Measurements from ENCODE around the gene ITGA3. TPM values are rescaled to one million over a fixed set of nuclear protein-coding genes. Genes with fewer than 3 reads are reported as not detected.

The ITGA3 gene
- total RNA-seq, 1 donor from 2014 or later: 36.8 TPM

DNA sequence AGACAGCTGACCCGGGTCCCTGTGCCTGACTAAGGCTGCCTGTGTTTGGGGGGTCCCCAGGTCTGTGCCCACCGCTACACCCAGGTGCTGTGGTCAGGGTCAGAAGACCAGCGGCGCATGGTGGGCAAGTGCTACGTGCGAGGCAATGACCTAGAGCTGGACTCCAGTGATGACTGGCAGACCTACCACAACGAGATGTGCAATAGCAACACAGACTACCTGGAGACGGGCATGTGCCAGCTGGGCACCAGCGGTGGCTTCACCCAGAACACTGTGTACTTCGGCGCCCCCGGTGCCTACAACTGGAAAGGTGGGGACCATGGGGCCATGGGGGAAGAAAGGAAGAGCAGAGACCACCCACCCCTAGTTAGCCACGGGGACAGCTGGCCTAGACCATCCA lies 12.1 kb downstream of the ITGA3 start:
- DNase-seq (ENCODE audit: low spot score): no peak

DNA sequence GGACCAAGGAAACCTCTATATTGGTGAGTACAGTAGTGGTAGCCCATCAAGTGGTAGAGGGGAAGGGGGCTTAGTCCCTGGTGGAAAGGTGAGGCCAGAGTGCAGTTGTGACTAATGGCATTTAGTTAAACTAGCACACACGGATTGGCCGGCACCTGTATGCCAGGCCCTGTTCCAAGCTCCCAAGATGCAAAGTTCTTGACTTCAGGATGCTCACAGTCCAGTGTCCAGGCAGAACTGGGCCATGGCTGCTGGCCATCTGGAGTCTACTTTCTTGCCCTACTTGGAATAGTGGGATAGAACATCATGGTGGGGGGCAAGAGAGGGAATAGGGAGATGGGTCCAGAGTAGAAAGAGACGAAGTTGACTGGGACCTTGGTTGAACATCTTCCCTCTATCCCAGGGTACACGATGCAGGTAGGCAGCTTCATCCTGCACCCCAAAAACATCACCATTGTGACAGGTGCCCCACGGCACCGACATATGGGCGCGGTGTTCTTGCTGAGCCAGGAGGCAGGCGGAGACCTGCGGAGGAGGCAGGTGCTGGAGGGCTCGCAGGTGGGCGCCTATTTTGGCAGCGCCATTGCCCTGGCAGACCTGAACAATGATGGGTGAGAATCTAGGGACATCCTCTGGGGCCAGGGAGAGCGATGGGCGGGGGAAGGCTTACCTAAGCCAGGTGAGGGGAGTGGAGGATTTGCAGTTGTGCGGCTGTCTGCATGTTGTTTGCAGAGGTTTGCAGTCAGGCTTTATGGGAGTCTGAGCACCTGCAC lies 15.2 kb downstream of the ITGA3 start:
- no peak for DNase-seq (ENCODE audit: low spot score)

DNA sequence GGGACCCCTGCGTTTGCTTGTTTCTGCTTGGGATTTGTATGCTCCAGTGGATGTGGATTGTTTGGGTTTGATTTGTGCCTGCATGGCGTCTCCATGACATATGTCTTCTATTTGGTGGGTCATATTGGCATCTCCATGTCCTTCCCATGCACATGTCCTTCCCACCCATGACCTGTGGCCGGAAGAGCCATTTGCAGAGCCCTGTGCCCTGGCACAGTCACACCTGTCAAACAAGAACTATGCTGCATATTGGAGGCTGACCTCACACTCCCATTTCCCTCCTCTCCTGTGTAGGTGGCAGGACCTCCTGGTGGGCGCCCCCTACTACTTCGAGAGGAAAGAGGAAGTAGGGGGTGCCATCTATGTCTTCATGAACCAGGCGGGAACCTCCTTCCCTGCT lies 15.8 kb downstream of the ITGA3 start:
- DNase-seq (ENCODE audit: low spot score): no peak

DNA sequence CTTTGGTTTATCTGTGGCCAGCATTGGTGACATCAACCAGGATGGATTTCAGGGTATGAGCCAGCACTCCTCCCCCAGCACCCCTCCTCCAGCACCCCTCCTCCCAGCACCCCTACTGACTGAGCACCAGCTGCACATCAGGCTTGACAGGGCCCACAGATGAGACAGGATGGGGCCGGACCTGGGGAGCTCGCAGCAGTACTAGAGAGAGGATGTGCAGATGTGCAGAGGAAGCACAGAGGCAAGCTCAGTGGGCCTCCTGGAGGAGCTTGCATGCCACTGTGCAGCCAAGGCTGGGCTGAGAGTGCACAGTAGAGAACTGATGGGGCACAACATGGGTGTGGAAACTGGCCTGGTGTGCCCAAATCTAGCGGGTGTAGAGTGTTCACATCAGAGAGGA lies 16.2 kb downstream of the ITGA3 start:
- no peak for DNase-seq (ENCODE audit: low spot score)

DNA sequence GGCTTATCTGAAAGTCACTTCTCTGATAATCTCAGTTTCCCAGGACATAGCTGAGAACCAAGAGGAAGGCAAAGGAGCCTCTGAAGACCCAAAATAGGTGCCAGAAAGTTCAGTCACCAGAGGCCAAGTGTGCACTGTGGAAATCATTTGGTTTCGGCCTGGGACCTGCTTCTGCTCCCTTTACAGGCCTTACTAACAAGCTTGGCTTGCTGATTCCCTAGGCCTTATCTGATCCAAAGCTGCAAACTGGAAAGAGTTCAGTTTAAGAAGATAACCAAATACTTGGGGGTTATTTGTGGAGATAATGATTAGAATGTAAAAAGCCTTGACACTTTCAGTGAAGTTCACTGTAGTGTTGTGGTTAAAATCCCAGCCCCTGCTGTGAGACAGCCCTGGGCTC lies 17.0 kb downstream of the ITGA3 start:
- DNase-seq (ENCODE audit: low spot score): peak; percentile 50

DNA sequence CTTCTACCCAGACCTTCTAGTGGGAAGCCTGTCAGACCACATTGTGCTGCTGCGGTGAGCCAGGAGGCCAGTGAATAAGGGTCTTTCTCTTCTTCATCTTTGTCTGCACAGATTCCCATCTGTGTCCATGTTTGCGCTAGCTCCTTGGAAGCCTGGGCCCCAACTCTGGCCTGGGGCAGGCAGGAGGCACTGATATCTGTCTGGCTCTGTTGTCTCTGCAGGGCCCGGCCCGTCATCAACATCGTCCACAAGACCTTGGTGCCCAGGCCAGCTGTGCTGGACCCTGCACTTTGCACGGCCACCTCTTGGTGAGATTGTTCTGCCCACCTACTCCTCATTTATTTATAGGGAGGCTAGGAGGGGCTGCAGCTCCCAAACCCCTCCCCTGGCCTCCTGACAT lies 18.3 kb downstream of the ITGA3 start:
- no peak for DNase-seq (ENCODE audit: low spot score)

DNA sequence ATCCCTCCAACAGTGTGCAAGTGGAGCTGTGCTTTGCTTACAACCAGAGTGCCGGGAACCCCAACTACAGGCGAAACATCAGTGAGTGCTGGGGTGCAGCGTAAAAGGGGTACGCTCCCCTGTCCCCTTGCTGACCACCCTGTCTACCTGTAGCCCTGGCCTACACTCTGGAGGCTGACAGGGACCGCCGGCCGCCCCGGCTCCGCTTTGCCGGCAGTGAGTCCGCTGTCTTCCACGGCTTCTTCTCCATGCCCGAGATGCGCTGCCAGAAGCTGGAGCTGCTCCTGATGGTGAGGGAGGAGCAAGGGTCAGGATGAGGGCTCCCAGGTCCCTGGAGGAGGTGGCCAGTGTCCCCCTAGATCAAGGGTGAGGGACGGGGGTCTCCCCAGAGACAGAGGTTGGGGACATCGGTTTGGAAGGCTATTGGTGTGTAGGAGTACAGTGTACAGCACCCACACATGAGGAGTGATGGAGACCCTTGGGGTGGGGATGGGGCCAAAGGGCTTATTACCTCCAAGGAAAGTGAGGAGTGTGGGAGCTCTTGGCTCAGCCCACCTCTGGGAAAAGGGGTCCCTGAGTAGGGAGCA lies 19.6 kb downstream of the ITGA3 start:
- no peak for DNase-seq (ENCODE audit: low spot score)

DNA sequence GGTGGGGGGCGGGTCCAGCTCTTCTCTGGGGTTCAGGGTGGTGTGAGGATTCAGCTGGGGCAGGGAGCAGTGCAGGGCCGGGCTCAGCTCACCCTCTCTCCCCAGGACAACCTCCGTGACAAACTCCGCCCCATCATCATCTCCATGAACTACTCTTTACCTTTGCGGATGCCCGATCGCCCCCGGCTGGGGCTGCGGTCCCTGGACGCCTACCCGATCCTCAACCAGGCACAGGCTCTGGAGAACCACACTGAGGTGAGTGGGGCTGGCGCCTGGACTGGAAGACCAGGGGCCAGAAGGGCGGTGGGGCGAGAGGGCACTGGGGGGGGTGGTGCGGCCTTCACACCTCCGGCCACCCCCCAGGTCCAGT lies 20.3 kb downstream of the ITGA3 start:
- no peak for DNase-seq (ENCODE audit: low spot score)

DNA sequence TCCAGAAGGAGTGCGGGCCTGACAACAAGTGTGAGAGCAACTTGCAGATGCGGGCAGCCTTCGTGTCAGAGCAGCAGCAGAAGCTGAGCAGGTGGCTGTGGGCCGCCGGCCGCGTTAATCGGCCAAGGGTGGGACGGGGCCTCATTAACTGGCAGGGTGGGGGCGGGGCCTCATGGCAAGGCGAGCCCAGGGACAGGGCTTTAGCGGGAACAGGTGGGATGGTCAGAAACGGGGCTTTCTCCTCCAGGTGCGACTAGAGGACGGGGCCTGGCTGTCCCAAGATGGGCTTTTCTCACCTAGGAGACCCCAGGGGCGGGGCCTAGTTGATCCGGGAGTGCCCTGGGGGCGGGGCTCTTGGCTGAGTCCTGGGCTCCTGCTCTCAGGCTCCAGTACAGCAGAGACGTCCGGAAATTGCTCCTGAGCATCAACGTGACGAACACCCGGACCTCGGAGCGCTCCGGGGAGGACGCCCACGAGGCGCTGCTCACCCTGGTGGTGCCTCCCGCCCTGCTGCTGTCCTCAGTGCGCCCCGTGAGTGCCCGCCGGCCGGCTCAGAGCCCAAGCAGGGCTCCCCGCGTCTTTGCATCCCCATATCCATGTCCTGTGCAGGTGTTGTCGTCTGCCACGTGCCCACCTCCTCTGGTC lies 20.8 kb downstream of the ITGA3 start:
- DNase-seq (ENCODE audit: low spot score): no peak

DNA sequence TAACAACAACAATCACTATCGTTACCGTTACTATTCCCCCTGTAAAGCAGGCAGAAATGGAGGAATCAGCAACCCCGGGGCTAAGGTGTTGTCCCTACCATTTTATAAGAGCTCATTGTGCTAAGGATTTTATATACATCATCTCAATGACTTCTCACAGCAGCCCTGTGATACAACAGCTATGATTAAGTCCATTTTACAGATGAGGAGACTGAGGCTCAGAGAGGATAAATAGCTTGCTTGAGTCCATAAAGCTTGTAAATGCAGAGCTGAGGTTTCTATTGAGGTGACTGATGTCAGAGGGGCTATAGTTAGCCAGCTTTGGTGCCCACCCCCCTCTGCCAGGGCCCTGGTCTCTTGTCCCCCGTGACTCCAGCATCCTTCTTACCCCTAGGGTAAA lies 22.5 kb downstream of the ITGA3 start:
- DNase-seq (ENCODE audit: low spot score): no peak

DNA sequence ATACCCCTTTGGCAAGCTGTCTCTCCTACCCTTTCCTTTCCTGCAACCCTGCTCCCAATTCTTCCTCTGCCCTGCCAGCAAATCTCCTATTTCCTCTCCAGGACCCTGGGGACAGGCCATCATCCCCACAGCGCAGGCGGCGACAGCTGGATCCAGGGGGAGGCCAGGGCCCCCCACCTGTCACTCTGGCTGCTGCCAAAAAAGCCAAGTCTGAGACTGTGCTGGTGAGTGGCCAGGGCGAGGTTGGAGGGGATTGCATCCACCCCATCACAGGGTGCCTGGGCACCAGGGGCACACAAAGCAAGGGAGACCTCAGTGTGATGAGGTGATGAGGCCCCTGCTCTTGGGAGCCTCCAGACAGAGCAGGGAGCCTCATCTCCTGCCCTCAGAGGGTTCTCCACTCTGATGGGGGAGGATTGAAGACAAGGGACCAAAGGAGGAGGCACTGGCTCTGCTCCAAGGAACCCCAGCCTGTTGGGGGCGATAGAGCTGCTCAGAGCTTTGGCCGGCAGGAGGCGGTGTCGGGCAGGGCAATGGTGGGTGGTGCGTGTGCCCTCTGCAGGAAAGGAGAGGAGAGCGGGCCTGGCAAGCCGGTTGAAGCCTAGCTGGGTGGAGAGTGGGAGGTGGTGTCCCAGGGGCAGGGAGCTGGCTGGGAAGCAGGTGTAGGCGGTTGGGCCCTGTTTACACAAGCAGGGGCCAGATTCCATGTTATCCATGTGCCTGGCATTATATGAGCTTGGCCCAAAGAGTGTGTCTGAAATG lies 23.6 kb downstream of the ITGA3 start:
- DNase-seq (ENCODE audit: low spot score): no peak

DNA sequence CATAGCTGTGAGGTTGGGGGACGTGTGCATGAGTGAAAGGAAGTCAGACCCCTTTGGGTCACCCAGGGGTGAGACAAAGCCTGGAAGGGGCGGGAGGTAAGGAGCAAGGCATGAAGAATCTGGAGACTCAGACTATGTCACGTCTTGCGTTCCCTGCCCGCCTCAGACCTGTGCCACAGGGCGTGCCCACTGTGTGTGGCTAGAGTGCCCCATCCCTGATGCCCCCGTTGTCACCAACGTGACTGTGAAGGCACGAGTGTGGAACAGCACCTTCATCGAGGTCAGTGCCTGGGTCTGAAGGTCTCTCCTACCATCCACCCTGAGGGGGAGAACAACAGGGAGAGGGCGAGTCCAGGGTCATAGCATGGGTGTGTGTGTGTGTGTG lies 24.2 kb downstream of the ITGA3 start:
- no peak for DNase-seq (ENCODE audit: low spot score)

DNA sequence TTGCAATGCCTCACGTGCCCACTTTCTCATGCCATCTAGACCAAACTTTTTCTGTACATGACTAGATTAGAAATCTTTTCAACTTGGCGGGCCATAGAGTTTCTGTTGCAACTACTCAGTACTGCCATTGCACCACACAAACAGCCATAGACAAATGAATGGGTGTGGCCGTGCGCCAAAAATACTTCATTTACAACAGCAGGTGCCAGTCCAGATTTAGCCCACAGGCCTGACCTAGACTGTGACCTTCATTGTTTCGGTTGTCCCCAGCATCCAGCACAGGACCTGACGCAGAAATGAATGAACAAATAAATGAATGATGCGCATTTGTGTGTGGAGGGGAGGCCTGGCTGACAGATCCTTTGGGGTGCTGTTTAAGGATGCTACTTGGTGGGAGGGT lies 24.9 kb downstream of the ITGA3 start:
- no peak for DNase-seq (ENCODE audit: low spot score)

DNA sequence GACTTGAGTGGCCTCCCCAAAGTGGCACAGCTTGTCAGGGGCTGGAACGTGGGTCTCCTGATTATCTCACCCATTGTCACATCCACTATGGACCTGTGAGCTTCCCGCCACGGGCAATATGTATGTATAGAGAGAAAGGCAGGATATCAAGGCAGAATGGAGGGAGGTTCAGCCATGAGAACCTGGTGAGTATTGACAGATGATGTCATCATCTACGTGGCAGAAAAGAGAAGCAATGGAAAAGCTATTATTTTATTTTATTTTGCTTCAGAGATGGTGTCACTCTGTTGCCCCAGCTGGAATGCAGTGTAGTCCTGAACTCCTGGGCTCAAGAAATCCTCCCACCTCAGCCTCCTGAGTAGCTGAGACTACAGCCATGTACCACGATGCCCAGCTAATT lies 25.8 kb downstream of the ITGA3 start:
- no peak for DNase-seq (ENCODE audit: low spot score)

DNA sequence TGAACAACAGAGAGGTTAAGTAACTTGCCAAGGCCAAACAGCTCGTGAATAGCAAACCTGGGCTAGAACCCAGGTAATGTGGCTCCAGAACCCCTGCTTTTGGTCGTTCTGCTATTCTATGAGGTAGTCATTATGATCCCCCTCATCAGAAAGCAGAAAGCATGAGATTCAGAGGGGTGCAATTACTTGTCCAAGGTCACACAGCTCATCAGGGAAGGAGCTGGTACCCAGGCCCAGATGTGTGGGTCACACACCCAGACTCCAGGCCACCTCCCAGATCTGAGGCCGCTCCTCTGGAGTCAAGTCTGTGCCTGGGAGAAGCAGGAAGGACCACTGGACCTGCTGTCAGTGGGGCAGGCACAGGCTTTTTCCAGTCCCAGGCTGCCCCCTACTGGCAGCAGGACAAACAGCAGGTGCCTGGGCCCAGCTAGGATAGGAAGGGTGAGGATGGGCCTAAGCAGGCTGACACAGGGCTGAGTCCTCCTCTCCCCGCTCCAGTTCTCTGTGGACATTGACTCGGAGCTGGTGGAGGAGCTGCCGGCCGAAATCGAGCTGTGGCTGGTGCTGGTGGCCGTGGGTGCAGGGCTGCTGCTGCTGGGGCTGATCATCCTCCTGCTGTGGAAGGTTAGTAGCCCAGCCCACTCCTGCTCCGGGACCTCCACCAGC lies 31.5 kb downstream of the ITGA3 start:
- DNase-seq (ENCODE audit: low spot score): peak; percentile 66

DNA sequence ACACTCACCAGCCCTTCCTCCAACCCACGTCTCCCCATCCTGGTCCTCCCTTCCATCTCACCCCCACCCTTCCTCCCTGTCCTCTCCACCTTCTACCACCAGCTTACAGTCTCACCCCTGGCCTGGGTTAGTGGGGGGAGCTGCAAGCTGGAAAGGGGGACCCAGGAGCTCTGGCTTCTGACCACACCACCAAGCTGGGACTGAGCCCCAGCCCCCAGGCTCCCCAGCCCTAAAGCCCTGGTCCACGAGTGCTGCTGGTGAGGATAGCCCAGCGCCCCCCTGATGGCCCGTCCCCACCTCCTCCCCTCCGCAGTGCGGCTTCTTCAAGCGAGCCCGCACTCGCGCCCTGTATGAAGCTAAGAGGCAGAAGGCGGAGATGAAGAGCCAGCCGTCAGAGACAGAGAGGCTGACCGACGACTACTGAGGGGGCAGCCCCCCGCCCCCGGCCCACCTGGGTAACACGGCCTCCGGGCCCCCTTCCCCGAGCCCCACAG lies 32.0 kb downstream of the ITGA3 start:
- no peak for DNase-seq (ENCODE audit: low spot score)

DNA sequence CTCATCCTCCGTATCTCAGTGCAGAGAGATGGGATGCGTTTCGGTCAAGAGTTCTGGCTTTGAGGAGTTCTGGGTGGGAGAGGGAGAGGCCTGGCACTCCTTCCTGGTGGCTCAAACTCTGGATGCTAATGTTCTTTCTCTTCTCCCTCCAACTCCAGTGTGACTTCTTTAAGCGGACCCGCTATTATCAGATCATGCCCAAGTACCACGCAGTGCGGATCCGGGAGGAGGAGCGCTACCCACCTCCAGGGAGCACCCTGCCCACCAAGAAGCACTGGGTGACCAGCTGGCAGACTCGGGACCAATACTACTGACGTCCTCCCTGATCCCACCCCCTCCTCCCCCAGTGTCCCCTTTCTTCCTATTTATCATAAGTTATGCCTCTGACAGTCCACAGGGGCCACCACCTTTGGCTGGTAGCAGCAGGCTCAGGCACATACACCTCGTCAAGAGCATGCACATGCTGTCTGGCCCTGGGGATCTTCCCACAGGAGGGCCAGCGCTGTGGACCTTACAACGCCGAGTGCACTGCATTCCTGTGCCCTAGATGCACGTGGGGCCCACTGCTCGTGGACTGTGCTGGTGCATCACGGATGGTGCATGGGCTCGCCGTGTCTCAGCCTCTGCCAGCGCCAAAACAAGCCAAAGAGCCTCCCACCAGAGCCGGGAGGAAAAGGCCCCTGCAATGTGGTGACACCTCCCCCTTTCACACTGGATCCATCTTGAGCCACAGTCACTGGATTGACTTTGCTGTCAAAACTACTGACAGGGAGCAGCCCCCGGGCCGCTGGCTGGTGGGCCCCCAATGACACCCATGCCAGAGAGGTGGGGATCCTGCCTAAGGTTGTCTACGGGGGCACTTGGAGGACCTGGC lies 33.3 kb downstream of the ITGA3 start:
- no peak for DNase-seq (ENCODE audit: low spot score)

DNA sequence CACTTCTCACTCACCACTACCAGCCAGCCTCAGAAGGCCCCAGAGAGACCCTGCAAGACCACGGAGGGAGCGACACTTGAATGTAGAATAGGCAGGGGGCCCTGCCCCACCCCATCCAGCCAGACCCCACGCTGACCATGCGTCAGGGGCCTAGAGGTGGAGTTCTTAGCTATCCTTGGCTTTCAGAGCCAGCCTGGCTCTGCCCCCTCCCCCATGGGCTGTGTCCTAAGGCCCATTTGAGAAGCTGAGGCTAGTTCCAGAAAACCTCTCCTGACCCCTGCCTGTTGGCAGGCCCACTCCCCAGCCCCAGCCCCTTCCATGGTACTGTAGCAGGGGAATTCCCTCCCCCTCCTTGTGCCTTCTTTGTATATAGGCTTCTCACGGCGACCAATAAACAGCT lies 34.2 kb downstream of the ITGA3 start:
- DNase-seq (ENCODE audit: low spot score): no peak

DNA sequence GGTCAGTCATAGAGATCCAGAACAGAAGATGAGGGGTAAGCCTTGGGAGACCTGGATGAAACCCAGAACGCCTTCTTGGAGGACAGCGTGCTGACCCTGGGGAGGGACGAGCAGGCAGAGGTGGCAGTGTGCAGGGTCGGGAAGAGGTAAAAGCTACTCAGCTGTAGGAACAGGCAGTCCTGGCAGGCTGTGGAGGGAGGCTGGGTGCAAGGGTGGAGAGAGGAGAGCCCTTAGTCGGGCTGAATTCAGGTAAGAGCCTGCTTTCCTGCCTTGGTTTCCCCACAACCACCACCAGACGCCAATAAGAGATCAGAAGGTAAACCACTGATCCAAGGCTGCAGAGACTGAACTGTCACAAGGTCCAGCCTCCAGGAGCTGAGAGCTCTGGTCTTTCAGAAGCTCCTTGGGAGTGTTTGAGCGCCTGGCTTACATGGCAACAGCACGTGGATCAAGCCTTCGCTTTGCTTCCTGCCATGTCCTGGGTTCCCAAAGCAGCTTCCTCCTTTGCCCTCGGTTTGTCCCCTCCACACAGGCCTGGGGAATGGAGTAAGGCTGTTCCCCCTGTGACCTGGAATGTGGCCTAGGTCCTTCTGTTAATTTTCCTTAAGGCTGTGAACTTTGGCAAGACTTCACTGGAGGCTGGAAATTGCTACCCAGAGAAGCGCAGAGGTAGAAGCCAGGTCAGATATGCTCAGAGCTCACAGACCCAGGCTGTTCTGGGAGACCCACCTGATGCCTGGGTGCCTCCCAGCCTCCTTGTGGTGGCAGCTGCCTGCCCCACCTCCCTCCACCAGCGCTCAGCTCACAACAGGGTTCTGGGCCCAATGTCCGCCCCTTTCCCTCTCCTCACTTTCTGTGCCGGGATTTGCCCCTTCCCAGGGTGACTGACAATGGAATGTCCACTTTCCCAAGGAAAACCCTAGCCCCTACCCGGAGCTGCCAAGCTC lies 35.3 kb downstream of the ITGA3 start:
- DNase-seq (ENCODE audit: low spot score): no peak

DNA sequence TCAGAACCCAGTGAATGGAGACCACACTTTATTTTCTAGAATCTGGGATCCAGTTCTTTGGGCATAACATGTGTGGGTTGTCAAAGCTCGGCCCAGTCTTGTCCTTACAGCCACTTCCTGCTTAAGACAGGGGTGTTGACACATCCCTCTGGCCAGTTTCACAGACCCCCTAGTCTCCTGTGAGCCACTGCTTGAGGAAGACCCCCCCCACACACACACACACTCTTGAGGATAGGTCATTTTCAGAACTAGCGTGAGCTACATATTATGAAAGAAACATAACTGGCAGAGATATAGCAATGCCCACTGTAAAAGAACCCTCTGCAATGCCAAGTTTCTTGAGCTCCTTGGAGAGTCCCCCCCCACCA lies 36.0 kb downstream of the ITGA3 start:
- DNase-seq (ENCODE audit: low spot score): no peak
